ENCODE measurements around the gene RBBP4. TPM values are rescaled to one million over a fixed set of nuclear protein-coding genes. Genes with fewer than 3 reads are reported as not detected.

RBBP4 gene
- total RNA-seq, 5 donors from 2014 or later (not counting 1 experiment from before 2014, with no cell fraction given) = 150 to 162 (median 158) TPM

DNA sequence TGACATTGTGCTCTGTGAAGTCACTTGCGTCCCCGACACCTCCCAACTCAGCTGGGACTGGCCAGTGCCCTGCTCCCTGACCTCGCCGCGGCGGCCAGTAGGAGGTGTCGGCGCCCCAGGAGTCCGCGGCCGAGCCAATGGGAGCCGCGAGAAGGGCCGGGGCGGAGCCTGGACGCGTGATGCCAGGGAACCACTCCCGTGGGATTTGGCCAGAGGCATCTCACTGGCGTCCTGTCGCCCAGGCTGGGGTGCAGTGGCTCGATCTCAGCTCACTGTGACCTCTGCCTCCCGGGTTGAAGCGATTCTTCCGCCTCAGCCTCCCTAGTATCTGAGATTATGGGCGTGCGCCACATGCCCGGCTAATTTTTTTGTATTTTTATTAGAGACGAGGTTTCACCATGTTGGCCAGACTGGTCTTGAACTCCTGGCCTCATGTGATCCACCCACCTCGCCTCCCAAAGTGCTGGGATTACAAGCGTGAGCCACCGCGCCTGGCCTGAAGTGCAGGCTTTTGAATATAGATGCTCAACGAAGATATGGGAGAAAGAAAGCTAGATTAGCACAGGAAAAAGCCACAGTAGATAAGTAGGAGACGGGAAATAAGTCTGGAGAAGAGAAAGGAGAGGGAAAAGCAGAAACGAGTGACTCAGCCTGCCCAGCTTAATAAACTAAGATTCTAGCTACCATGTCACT is 38.7 kb upstream of the RBBP4 start:
- no peaks in the 10 kb centered on the region for H3K9me3 Mint-ChIP-seq
- Histone ChIP-seq H3K27me3 (replicated peaks in 1 of 2; ENCODE audit: control insufficient read depth in 2 of 2, extremely low read depth in 1 of 2, insufficient read depth in 2 of 2, low read length in 1 of 2) (peaks cover 0 to 11% of the 10 kb centered on the region in 2 experiments), H3K9me3 (no peaks in the 10 kb centered on the region), H3K27ac (ENCODE audit: low read length) (no peak overlapping the region), H3K4me1 (ENCODE audit: control insufficient read depth in 1 of 2, extremely low read depth in 1 of 2, insufficient read depth in 2 of 2, low read length in 2 of 2) (peaks cover 0 to 10% of the 10 kb centered on the region in 2 experiments), H3K36me3 (ENCODE audit: control insufficient read depth in 2 of 2, extremely low read depth in 1 of 2, insufficient read depth in 1 of 2, low read length in 1 of 2) (no peaks in the 10 kb centered on the region), H3K4me3 (ENCODE audit: control insufficient read depth in 1 of 2, extremely low read depth in 1 of 2, low read length in 1 of 2) (peak overlapping the region; percentile 49 to 75)
- peaks cover 5 to 7% (median 7%) of the 10 kb centered on the region in 3 donors for H3K4me1 Mint-ChIP-seq
- peaks cover 0 to 1% of the 10 kb centered on the region in 2 donors for H3K27me3 Mint-ChIP-seq
- peaks cover 4% of the 10 kb centered on the region for H3K36me3 Mint-ChIP-seq
- DNase-seq (peak in 32 of 35 experiments; percentile 0 to 54 (median 21)), ATAC-seq (replicated peaks in 1 of 4) (peak; percentile 81 to 99 (median 86))
- POLR2A ChIA-PET = interaction anchor here in 1 of 2 donors (0.6 kb wide), 1 partner anchor 211 kb away, joined by 3 read pairs; no protein-coding TSS in a partner anchor
- H3K4me3 Mint-ChIP-seq = peak overlapping the region; percentile 65 to 78 (median 75)
- WGBS (ENCODE audit: insufficient coverage) = 4% methylated on average over 21 of the region's 35 CpGs
- H3K27ac Mint-ChIP-seq = no peak overlapping the region
- CTCF ChIA-PET = interaction anchor here in 1 of 2 donors (0.6 kb wide), 1 partner anchor 67 kb away, joined by 3 read pairs; no protein-coding TSS in a partner anchor

GRCh38 chr1:32613472-32613871 is 37.5 kb upstream of the RBBP4 start:
- ChIA-PET POLR2A (interaction anchor here in 1 of 2 donors (0.6 kb wide), 1 partner anchor 12 kb away, joined by 3 read pairs; no protein-coding TSS in a partner anchor), CTCF (no interaction called here)
- Histone ChIP-seq H3K4me1 (ENCODE audit: control insufficient read depth in 1 of 2, extremely low read depth in 1 of 2, insufficient read depth in 2 of 2, low read length in 2 of 2) (peaks cover 0 to 10% of the 10 kb centered on the region in 2 experiments), H3K27ac (ENCODE audit: low read length) (no peak overlapping the region), H3K4me3 (ENCODE audit: control insufficient read depth in 1 of 2, extremely low read depth in 1 of 2, low read length in 1 of 2) (no peak overlapping the region), H3K27me3 (replicated peaks in 1 of 2; ENCODE audit: control insufficient read depth in 2 of 2, extremely low read depth in 1 of 2, insufficient read depth in 2 of 2, low read length in 1 of 2) (peaks cover 0 to 11% of the 10 kb centered on the region in 2 experiments), H3K36me3 (ENCODE audit: control insufficient read depth in 2 of 2, extremely low read depth in 1 of 2, insufficient read depth in 1 of 2, low read length in 1 of 2) (no peaks in the 10 kb centered on the region), H3K9me3 (no peaks in the 10 kb centered on the region)
- Mint-ChIP-seq H3K9me3 (no peaks in the 10 kb centered on the region), H3K4me1 (peaks cover 5 to 7% (median 7%) of the 10 kb centered on the region in 3 donors), H3K27ac (no peak overlapping the region), H3K36me3 (peaks cover 4% of the 10 kb centered on the region), H3K4me3 (peak overlapping the region in 1 of 3 donors; percentile 14), H3K27me3 (peaks cover 0 to 1% of the 10 kb centered on the region in 2 donors)
- ATAC-seq (replicated peaks in 1 of 4) (no peak), DNase-seq (no peak)
- WGBS (ENCODE audit: insufficient coverage) = 89% methylated on average over 2 of the region's 5 CpGs

- H3K9me3 Mint-ChIP-seq = no peaks in the 10 kb centered on the region
- H3K27me3 Mint-ChIP-seq = no peaks in the 10 kb centered on the region
- peaks cover 0 to 4% of the 10 kb centered on the region in 2 donors for H3K36me3 ChIP-seq (ENCODE audit: control insufficient read depth in 2 of 2, extremely low read depth in 1 of 2, insufficient read depth in 1 of 2, low read length in 1 of 2)
- H3K27ac Mint-ChIP-seq = no peak overlapping the region
- DNase-seq (no peak), ATAC-seq (replicated peaks in 1 of 4) (no peak)
- no peak overlapping the region for H3K4me3 Mint-ChIP-seq
- H3K4me1 Mint-ChIP-seq = peaks cover 10 to 13% (median 10%) of the 10 kb centered on the region in 3 donors
- no peaks in the 10 kb centered on the region for H3K9me3 ChIP-seq
- H3K4me3 ChIP-seq (ENCODE audit: control insufficient read depth in 1 of 2, extremely low read depth in 1 of 2, low read length in 1 of 2) = no peak overlapping the region
- H3K27me3 ChIP-seq (replicated peaks in 1 of 2; ENCODE audit: control insufficient read depth in 2 of 2, extremely low read depth in 1 of 2, insufficient read depth in 2 of 2, low read length in 1 of 2) = no peaks in the 10 kb centered on the region
- H3K4me1 ChIP-seq (ENCODE audit: control insufficient read depth in 1 of 2, extremely low read depth in 1 of 2, insufficient read depth in 2 of 2, low read length in 2 of 2) = peaks cover 0 to 6% of the 10 kb centered on the region in 2 experiments
- CTCF ChIA-PET = no interaction called here
- 100% methylated on average over 1 of the region's 5 CpGs for WGBS (ENCODE audit: insufficient coverage)
- peaks cover 28% of the 10 kb centered on the region for H3K36me3 Mint-ChIP-seq
- POLR2A ChIA-PET = no interaction called here
- no peak overlapping the region for H3K27ac ChIP-seq (ENCODE audit: low read length)
These were observed 32.3 kb upstream of the RBBP4 start for GRCh38 chr1:32618673-32619221.

GRCh38 chr1:32619701-32620485 is 31.1 kb upstream of the RBBP4 start:
- H3K4me3 ChIP-seq (ENCODE audit: control insufficient read depth in 1 of 2, extremely low read depth in 1 of 2, low read length in 1 of 2) = no peak overlapping the region
- DNase-seq (no peak), ATAC-seq (replicated peaks in 1 of 4) (no peak)
- Mint-ChIP-seq H3K36me3 (peaks cover 32% of the 10 kb centered on the region), H3K4me3 (no peak overlapping the region), H3K27me3 (no peaks in the 10 kb centered on the region), H3K9me3 (no peaks in the 10 kb centered on the region), H3K4me1 (peaks cover 17 to 19% (median 19%) of the 10 kb centered on the region in 3 donors), H3K27ac (no peak overlapping the region)
- POLR2A ChIA-PET = interaction anchor here in 1 of 2 donors (0.7 kb wide), 1 partner anchor 572 kb away, joined by 3 read pairs; no protein-coding TSS in a partner anchor
- H3K27me3 ChIP-seq (replicated peaks in 1 of 2; ENCODE audit: control insufficient read depth in 2 of 2, extremely low read depth in 1 of 2, insufficient read depth in 2 of 2, low read length in 1 of 2) = no peaks in the 10 kb centered on the region
- H3K9me3 ChIP-seq = no peaks in the 10 kb centered on the region
- H3K36me3 ChIP-seq (ENCODE audit: control insufficient read depth in 2 of 2, extremely low read depth in 1 of 2, insufficient read depth in 1 of 2, low read length in 1 of 2) = peaks cover 0 to 4% of the 10 kb centered on the region in 2 donors
- peaks cover 0 to 8% of the 10 kb centered on the region in 2 experiments for H3K4me1 ChIP-seq (ENCODE audit: control insufficient read depth in 1 of 2, extremely low read depth in 1 of 2, insufficient read depth in 2 of 2, low read length in 2 of 2)
- 17% methylated on average over 2 of the region's 5 CpGs for WGBS (ENCODE audit: insufficient coverage)
- CTCF ChIA-PET = interaction anchor here in 1 of 2 donors (0.6 kb wide), 1 partner anchor 100 kb away, joined by 5 read pairs; no protein-coding TSS in a partner anchor
- H3K27ac ChIP-seq (ENCODE audit: low read length) = no peak overlapping the region

DNA sequence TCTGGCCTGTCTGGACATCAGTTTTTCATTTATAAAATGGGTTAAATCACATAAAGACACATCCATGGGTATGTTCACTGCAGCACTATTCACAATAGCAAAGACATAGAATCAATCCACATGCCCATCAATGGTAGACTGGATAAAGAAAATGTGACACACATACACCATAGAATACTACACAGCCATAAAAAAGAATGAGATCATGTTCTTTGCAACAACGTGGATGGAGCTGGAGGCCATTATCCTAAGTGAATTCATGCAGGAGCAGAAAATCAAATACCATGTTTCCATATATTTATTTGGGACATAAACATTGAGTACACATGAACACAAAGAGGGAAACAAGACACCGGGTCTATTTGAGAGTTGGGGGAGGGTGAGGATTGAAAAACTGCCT is 28.8 kb upstream of the RBBP4 start:
- Mint-ChIP-seq H3K4me1 (peaks cover 20 to 23% (median 20%) of the 10 kb centered on the region in 3 donors), H3K4me3 (no peak overlapping the region), H3K27me3 (no peaks in the 10 kb centered on the region), H3K36me3 (peaks cover 34% of the 10 kb centered on the region), H3K27ac (no peak overlapping the region), H3K9me3 (no peaks in the 10 kb centered on the region)
- DNase-seq (no peak), ATAC-seq (replicated peaks in 1 of 4) (no peak)
- no peak overlapping the region for H3K27ac ChIP-seq (ENCODE audit: low read length)
- POLR2A ChIA-PET = no interaction called here
- H3K4me3 ChIP-seq (ENCODE audit: control insufficient read depth in 1 of 2, extremely low read depth in 1 of 2, low read length in 1 of 2) = no peak overlapping the region
- peaks cover 0 to 10% of the 10 kb centered on the region in 2 donors for H3K36me3 ChIP-seq (ENCODE audit: control insufficient read depth in 2 of 2, extremely low read depth in 1 of 2, insufficient read depth in 1 of 2, low read length in 1 of 2)
- no peaks in the 10 kb centered on the region for H3K9me3 ChIP-seq
- WGBS (ENCODE audit: insufficient coverage) = 100% methylated on average over 1 of the region's 2 CpGs
- H3K27me3 ChIP-seq (replicated peaks in 1 of 2; ENCODE audit: control insufficient read depth in 2 of 2, extremely low read depth in 1 of 2, insufficient read depth in 2 of 2, low read length in 1 of 2) = no peaks in the 10 kb centered on the region
- H3K4me1 ChIP-seq (ENCODE audit: control insufficient read depth in 1 of 2, extremely low read depth in 1 of 2, insufficient read depth in 2 of 2, low read length in 2 of 2) = peaks cover 0 to 8% of the 10 kb centered on the region in 2 experiments
- CTCF ChIA-PET = no interaction called here
